GM18505 (cell line): ENCODE data around the gene SKAP2.

ENCODE experiments used
- ATAC-seq: cut with Tn5 transposase; IDR thresholded peaks from one replicate; pipeline ENCODE4 v1.9.1; 2021; ENCODE audit not compliant: unreplicated experiment
- POLR2A ChIP-seq: IDR thresholded peaks from 4 replicates; pipeline ENCODE4 v1.6.1; 2011; ENCODE audit warnings: borderline replicate concordance; ENCODE audit not compliant: insufficient read depth, insufficient read length; ENCODE audit errors: extremely low read depth

Gene SKAP2

GRCh38 chr7:26653430-26654399, 210.7 kb downstream of the SKAP2 start:
- ATAC-seq, result no peak
- TF ChIP-seq POLR2A, result no peak

GRCh38 chr7:26652401-26653100, 211.8 kb downstream of the SKAP2 start:
- no peak for ATAC-seq
- no peak for TF ChIP-seq POLR2A

- TF ChIP-seq POLR2A, result no peak
- ATAC-seq, result no peak
Observed at GRCh38 chr7:26650103-26650502, 214.3 kb downstream of the SKAP2 start.

- TF ChIP-seq POLR2A, result no peak
- ATAC-seq, result no peak
Observed at GRCh38 chr7:26649388-26649787, 215.0 kb downstream of the SKAP2 start.

- no peak for ATAC-seq
- TF ChIP-seq POLR2A, result no peak
Observed at GRCh38 chr7:26648554-26648953, 215.8 kb downstream of the SKAP2 start.

GRCh38 chr7:26646336-26647048, 217.9 kb downstream of the SKAP2 start:
- no peak for ATAC-seq
- no peak for TF ChIP-seq POLR2A

- no peak for ATAC-seq
- no peak for TF ChIP-seq POLR2A
Observed at GRCh38 chr7:26645121-26645520, 219.3 kb downstream of the SKAP2 start.

- ATAC-seq, result no peak
- no peak for TF ChIP-seq POLR2A
Observed at GRCh38 chr7:26642416-26642815, 222.0 kb downstream of the SKAP2 start.

GRCh38 chr7:26639695-26640094, 224.7 kb downstream of the SKAP2 start:
- ATAC-seq, result no peak
- no peak for TF ChIP-seq POLR2A

GRCh38 chr7:26639111-26639510, 225.3 kb downstream of the SKAP2 start:
- no peak for TF ChIP-seq POLR2A
- ATAC-seq, result no peak

GRCh38 chr7:26638140-26638539, 226.2 kb downstream of the SKAP2 start:
- no peak for TF ChIP-seq POLR2A
- no peak for ATAC-seq

GRCh38 chr7:26637610-26638009, 226.8 kb downstream of the SKAP2 start:
- TF ChIP-seq POLR2A, result no peak
- ATAC-seq, result no peak

- no peak for TF ChIP-seq POLR2A
- no peak for ATAC-seq
Observed at GRCh38 chr7:26636808-26637207, 227.6 kb downstream of the SKAP2 start.
